HEK293T (cell line): ENCODE results near the gene CHTOP.

Experiments
- CTCF ChIA-PET: fragments of 350-600 bp; formaldehyde crosslinking; extraction: SDS; loops from one replicate; lab custom pipeline; 2021; ENCODE audit warnings: antibody characterized with exemption, inconsistent platforms; lab: Yijun Ruan, JAX
- POLR2A ChIA-PET: fragments of 350-600 bp; formaldehyde crosslinking; extraction: SDS; loops from one replicate; lab custom pipeline; 2020; ENCODE audit warnings: antibody characterized with exemption, inconsistent platforms; lab: Yijun Ruan, JAX
- DNase-seq: peaks from one replicate; pipeline ENCODE4 v3.0.0; 2012; ENCODE audit warnings: mixed read lengths; ENCODE audit errors: extremely low spot score
- ARNT ChIP-seq: fragments of 450-650 bp; IDR thresholded peaks from 2 replicates; pipeline ENCODE4 v1.6.1; 2017; ENCODE audit warnings: mild to moderate bottlenecking
- BHLHE40 ChIP-seq: fragments of 450-650 bp; IDR thresholded peaks from 2 replicates; pipeline ENCODE4 v1.6.1; 2016; ENCODE audit warnings: mild to moderate bottlenecking, moderate library complexity, borderline replicate concordance
- CTBP1 ChIP-seq: fragments of 450-650 bp; IDR thresholded peaks from 2 replicates; pipeline ENCODE4 v1.6.1; 2016; ENCODE audit warnings: borderline replicate concordance
- ELF4 ChIP-seq: fragments of 450-650 bp; IDR thresholded peaks from 2 replicates; pipeline ENCODE4 v1.6.1; 2017; ENCODE audit warnings: antibody characterized with exemption
- FOXA1 ChIP-seq: fragments of 450-650 bp; IDR thresholded peaks from 2 replicates; pipeline ENCODE4 v1.6.1; 2016; ENCODE audit warnings: mild to moderate bottlenecking
- FOXK2 ChIP-seq: fragments of 450-650 bp; IDR thresholded peaks from 2 replicates; pipeline ENCODE4 v1.6.1; 2016; ENCODE audit warnings: mild to moderate bottlenecking
- FOXM1 ChIP-seq: fragments of 450-650 bp; IDR thresholded peaks from 2 replicates; pipeline ENCODE4 v1.6.1; 2017; ENCODE audit warnings: mild to moderate bottlenecking, borderline replicate concordance
- HDGF ChIP-seq: fragments of 450-650 bp; IDR thresholded peaks from 2 replicates; pipeline ENCODE4 v1.6.1; 2017; ENCODE audit warnings: antibody characterized with exemption, borderline replicate concordance
- L3MBTL2 ChIP-seq: fragments of 450-650 bp; conservative IDR thresholded peaks from 2 replicates; pipeline ENCODE4 v1.6.1; 2016; ENCODE audit warnings: mild to moderate bottlenecking
- LEF1 ChIP-seq: fragments of 450-650 bp; IDR thresholded peaks from 2 replicates; pipeline ENCODE4 v1.6.1; 2017; ENCODE audit warnings: mild to moderate bottlenecking, borderline replicate concordance
- NFRKB ChIP-seq: fragments of 450-650 bp; IDR thresholded peaks from 2 replicates; pipeline ENCODE4 v1.6.1; 2016; ENCODE audit warnings: mild to moderate bottlenecking, moderate library complexity
- SP1 ChIP-seq: fragments of 450-650 bp; IDR thresholded peaks from 2 replicates; pipeline ENCODE4 v1.6.1; 2017
- SUZ12 ChIP-seq: fragments of 450-650 bp; IDR thresholded peaks from 2 replicates; pipeline ENCODE4 v1.6.1; 2016; ENCODE audit warnings: mild to moderate bottlenecking
- TARDBP ChIP-seq: fragments of 450-650 bp; IDR thresholded peaks from 2 replicates; pipeline ENCODE4 v1.6.1; 2016
- ZNF384 ChIP-seq: fragments of 450-650 bp; IDR thresholded peaks from 2 replicates; pipeline ENCODE4 v1.6.1; 2016
- TF ChIP-seq, protein P1 (sequence below): fragments of 450-650 bp; IDR thresholded peaks from 2 replicates; pipeline ENCODE4 v1.6.1; 2016

Gene CHTOP

DNA sequence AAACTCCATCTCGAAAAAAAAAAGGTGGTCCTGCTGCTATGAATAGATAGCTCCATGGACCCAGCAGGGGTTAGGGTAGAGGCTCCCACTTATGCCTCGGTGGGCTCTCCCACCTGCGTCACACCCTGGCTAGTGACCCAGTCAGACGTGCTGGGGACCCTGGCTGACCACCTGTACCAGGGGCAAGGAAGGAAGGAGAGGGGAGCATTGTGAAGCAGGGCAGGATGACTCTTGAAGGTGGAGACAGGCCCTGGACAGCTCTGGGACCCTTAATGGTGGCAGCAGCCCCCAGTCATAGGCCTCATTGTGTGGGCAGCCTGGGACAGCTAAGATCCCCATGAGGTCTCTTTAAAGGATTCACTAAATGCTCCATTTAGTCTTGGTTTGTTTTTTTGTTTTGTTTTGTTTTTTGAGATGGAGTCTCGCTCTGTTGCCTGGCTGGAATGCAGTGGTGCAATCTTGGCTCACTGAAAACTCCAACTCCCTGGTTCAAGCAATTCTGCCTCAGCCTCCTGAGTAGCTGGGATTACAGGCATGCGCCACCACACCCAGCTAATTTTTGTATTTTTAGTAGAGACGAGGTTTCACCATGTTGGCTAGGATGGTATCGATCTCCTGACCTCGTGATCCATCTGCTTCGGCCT, 14.3 kb downstream of the CHTOP start:
- ChIA-PET CTCF (interaction anchor here (0.8 kb wide), 1 partner anchor 21 kb away, joined by 3 read pairs; the partner anchor contains the start of gene S100A13), POLR2A (interaction anchor here (1.0 to 3.7 kb wide), 6 partner anchors 11 to 79 kb away, joined by 4 to 41 read pairs (median 4); partner anchors contain the start of gene CHTOP)
- TF ChIP-seq LEF1, result no peak
- TF ChIP-seq CTBP1, result no peak
- no peak for TF ChIP-seq ELF4
- TF ChIP-seq SUZ12, result no peak
- TF ChIP-seq BHLHE40, result no peak
- TF ChIP-seq NFRKB, result no peak
- no peak for TF ChIP-seq SP1
- TF ChIP-seq TARDBP, result no peak
- no peak for TF ChIP-seq FOXK2
- TF ChIP-seq HDGF, result no peak
- TF ChIP-seq FOXM1, result no peak
- no peak for TF ChIP-seq FOXA1
- TF ChIP-seq ZNF384, result no peak
- TF ChIP-seq, protein P1, sequence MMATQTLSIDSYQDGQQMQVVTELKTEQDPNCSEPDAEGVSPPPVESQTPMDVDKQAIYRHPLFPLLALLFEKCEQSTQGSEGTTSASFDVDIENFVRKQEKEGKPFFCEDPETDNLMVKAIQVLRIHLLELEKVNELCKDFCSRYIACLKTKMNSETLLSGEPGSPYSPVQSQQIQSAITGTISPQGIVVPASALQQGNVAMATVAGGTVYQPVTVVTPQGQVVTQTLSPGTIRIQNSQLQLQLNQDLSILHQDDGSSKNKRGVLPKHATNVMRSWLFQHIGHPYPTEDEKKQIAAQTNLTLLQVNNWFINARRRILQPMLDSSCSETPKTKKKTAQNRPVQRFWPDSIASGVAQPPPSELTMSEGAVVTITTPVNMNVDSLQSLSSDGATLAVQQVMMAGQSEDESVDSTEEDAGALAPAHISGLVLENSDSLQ, result no peak
- no peak for TF ChIP-seq ARNT
- TF ChIP-seq L3MBTL2, result no peak
- DNase-seq, result no peak

DNA sequence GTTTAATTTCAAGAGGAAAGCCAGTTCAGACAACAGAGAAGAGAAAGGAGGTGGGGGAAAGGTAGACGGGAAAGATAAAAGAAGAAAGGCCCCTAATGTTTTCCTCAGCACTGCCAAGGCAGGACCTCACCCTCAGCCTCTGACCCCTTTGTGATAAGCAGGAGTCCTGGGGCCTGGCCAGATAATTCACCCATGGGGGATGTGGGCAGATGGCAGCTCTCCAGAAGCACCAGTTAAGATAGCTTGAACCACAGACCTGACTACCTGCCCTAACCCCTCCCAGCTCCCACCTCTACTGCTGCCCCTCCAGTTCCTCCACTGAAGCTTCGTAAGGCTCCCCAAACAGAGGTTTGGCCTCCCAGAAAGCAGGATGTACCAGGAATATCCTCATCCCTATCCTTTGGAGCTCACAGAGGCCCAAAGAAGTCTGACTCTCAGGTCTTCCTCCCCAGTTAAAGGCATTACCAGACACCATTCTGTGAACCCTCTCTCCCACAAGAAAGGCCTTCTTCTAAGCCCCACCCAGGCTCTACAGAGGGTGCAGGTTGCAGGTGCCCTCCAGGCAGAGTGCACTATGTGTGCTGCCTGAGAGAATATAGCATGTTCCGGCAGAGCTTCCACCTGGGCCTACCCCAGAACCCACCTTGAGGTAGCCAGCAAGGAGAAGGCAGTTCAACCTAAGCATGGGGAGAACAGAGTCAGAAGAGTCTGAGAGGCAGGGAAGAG, 15.4 kb downstream of the CHTOP start:
- TF ChIP-seq FOXK2, result no peak
- TF ChIP-seq CTBP1, result no peak
- no peak for TF ChIP-seq ELF4
- TF ChIP-seq FOXM1, result no peak
- no peak for TF ChIP-seq NFRKB
- no peak for TF ChIP-seq SP1
- TF ChIP-seq SUZ12, result no peak
- no peak for TF ChIP-seq HDGF
- no peak for TF ChIP-seq BHLHE40
- TF ChIP-seq, protein P1, result no peak
- no peak for TF ChIP-seq FOXA1
- TF ChIP-seq L3MBTL2, result no peak
- no peak for TF ChIP-seq LEF1
- no peak for TF ChIP-seq TARDBP
- no peak for TF ChIP-seq ARNT
- no peak for DNase-seq
- CTCF ChIA-PET, result no interaction called here
- POLR2A ChIA-PET, result interaction anchor here (0.5 to 3.7 kb wide), 2 partner anchors 15 to 144 kb away, joined by 3 to 41 read pairs; partner anchors contain the start of gene CHTOP

GRCh38 chr1:153649863-153650235, 16.0 kb downstream of the CHTOP start:
- CTCF ChIA-PET, result no interaction called here

DNA sequence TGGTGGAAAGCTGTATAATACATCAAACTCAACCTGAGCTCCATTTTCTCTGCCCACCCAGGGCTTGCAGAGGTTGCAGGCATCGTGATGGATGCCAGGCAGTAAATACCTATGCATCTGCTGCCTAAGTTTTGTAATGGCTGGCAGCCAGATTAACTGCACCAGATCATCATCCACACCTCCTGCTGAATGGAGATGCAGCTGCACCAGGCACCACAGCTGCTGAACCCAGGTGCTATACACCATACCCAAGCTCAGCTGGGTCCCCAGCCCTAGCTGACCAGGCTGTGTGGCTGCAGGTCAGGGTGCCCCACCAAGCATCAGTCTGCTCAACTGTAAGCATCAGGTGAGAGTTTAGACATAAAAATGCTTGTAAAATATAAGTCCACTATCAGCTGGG, 17.9 kb downstream of the CHTOP start:
- ChIA-PET CTCF (interaction anchor here (1.2 kb wide), 1 partner anchor 15 kb away, joined by 5 read pairs; no protein-coding TSS in a partner anchor), POLR2A (interaction anchor here (1.1 to 2.9 kb wide), 4 partner anchors 8 to 326 kb away, joined by 3 to 21 read pairs (median 4); partner anchors contain the start of genes CHTOP, JTB and S100A13)
- DNase-seq, result no peak
- TF ChIP-seq HDGF (no peak), LEF1 (no peak), SP1 (no peak)

More at GRCh38 chr1:153649863-153650235, 16.0 kb downstream of the CHTOP start:
- POLR2A ChIA-PET, result interaction anchor here (3.7 kb wide), 1 partner anchor 15 kb away, joined by 41 read pairs; the partner anchor contains the start of gene CHTOP
- TF ChIP-seq FOXM1 (no peak), BHLHE40 (no peak), CTBP1 (no peak), ARNT (no peak), FOXA1 (no peak), TARDBP (no peak), SP1 (no peak), NFRKB (no peak), ZNF384 (no peak), L3MBTL2 (no peak)
- TF ChIP-seq, protein P1, result no peak
- no peak for DNase-seq

GRCh38 chr1:153652805-153653500, 19.1 kb downstream of the CHTOP start:
- ChIA-PET CTCF (interaction anchor here (0.8 kb wide), 1 partner anchor 110 kb away, joined by 3 read pairs; no protein-coding TSS in a partner anchor), POLR2A (interaction anchor here (0.7 to 2.9 kb wide), 6 partner anchors 9 to 310 kb away, joined by 3 to 21 read pairs (median 3); partner anchors contain the start of genes CHTOP, INTS3, S100A1 and SLC39A1)
- TF ChIP-seq BHLHE40 (no peak), LEF1 (no peak), ARNT (no peak), HDGF (no peak), ELF4 (no peak), SP1 (no peak), L3MBTL2 (no peak), FOXK2 (no peak)
- no peak for DNase-seq
